Sigmoid colon (tissue), 4 donors: ENCODE results near the gene ITM2B.

ENCODE experiments used
- EP300 ChIP-seq, 4 donors: sonication (generic); formaldehyde crosslinking; IDR thresholded peaks; one replicate each; pipeline ENCODE4 v1.6.1; 2017; ENCODE audit warnings: antibody characterized with exemption in 4 of 4
- POLR2A ChIP-seq, 2 donors: fragments of 450-650 bp; IDR thresholded peaks; one replicate each; pipeline ENCODE4 v1.6.1; 2016; ENCODE audit warnings: antibody characterized with exemption in 2 of 2, mild to moderate bottlenecking in 2 of 2, moderate library complexity in 2 of 2
- POLR2AphosphoS5 ChIP-seq, 4 donors: sonication (generic); formaldehyde crosslinking; IDR thresholded peaks; one replicate each; pipeline ENCODE4 v1.6.1; 2017; ENCODE audit warnings: antibody characterized with exemption in 4 of 4
- TF ChIP-seq, protein P1 (sequence below), 4 experiments: fragments of 450-650 bp in 3 of 4; fragments of 200-600 bp in 1 of 4; IDR thresholded peaks; one replicate each; pipeline ENCODE4 v1.5.1; 2016 to 2019; ENCODE audit warnings: antibody characterized with exemption in 4 of 4, mild to moderate bottlenecking in 3 of 4, moderate library complexity in 2 of 4

DNA sequence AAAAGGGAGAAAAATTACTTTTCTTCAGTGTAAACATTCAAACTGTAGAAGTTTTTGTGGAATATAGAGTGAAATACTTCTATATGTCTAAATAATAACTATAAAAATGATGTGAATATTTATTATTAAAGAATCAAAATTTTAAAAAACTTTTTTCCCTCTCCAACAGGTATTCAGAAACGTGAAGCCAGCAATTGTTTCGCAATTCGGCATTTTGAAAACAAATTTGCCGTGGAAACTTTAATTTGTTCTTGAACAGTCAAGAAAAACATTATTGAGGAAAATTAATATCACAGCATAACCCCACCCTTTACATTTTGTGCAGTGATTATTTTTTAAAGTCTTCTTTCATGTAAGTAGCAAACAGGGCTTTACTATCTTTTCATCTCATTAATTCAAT, 28.0 kb downstream of the ITM2B start:
- TF ChIP-seq POLR2A (IDR thresholded peaks at IDR 0.05) (no peak), POLR2AphosphoS5 (IDR thresholded peaks at IDR 0.05) (no peak), EP300 (IDR thresholded peaks at IDR 0.05) (no peak)
- TF ChIP-seq, protein P1, sequence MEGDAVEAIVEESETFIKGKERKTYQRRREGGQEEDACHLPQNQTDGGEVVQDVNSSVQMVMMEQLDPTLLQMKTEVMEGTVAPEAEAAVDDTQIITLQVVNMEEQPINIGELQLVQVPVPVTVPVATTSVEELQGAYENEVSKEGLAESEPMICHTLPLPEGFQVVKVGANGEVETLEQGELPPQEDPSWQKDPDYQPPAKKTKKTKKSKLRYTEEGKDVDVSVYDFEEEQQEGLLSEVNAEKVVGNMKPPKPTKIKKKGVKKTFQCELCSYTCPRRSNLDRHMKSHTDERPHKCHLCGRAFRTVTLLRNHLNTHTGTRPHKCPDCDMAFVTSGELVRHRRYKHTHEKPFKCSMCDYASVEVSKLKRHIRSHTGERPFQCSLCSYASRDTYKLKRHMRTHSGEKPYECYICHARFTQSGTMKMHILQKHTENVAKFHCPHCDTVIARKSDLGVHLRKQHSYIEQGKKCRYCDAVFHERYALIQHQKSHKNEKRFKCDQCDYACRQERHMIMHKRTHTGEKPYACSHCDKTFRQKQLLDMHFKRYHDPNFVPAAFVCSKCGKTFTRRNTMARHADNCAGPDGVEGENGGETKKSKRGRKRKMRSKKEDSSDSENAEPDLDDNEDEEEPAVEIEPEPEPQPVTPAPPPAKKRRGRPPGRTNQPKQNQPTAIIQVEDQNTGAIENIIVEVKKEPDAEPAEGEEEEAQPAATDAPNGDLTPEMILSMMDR (IDR thresholded peaks at IDR 0.05): no peak
